OCI-LY7 (cell line): Measurements from ENCODE around the gene FAM120B.

ENCODE experiments used
- EZH2phosphoT487 ChIP-seq: fragments of 200-600 bp; sonication (generic); IDR thresholded peaks from 2 replicates; pipeline ENCODE4 v1.6.1; 2018; ENCODE audit warnings: low read depth, borderline replicate concordance, mild to moderate bottlenecking, mixed run types, antibody characterized with exemption, low read length, moderate library complexity, mixed read lengths
- TF ChIP-seq, protein P1 (sequence below): fragments of 200-600 bp; sonication (generic); conservative IDR thresholded peaks from 2 replicates; pipeline ENCODE4 v1.5.1; 2014; ENCODE audit warnings: mild to moderate bottlenecking, antibody characterized with exemption, low read length, moderate library complexity, mixed read lengths

DNA sequence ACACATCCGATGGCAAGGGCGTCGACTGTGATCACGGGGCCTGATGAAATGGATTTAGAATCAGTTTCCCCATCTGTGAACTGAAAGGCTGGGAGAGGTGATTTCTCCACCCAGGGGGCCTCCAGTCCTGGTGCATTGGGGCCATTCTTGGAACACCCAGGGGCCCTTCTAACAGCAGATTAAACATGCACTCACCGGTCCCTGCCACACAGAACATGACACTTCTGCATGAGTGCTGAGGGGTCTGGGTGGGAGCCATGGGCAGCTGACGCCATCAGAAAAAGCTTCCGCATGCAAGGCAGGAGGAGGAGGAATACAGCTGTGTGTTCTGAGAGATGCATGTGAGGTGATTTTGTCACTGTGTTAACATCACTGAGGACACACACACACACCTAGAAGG is 42.5 kb upstream of the FAM120B start:
- TF ChIP-seq, protein P1, sequence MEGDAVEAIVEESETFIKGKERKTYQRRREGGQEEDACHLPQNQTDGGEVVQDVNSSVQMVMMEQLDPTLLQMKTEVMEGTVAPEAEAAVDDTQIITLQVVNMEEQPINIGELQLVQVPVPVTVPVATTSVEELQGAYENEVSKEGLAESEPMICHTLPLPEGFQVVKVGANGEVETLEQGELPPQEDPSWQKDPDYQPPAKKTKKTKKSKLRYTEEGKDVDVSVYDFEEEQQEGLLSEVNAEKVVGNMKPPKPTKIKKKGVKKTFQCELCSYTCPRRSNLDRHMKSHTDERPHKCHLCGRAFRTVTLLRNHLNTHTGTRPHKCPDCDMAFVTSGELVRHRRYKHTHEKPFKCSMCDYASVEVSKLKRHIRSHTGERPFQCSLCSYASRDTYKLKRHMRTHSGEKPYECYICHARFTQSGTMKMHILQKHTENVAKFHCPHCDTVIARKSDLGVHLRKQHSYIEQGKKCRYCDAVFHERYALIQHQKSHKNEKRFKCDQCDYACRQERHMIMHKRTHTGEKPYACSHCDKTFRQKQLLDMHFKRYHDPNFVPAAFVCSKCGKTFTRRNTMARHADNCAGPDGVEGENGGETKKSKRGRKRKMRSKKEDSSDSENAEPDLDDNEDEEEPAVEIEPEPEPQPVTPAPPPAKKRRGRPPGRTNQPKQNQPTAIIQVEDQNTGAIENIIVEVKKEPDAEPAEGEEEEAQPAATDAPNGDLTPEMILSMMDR = no peak
- TF ChIP-seq EZH2phosphoT487 = no peak
